Thyroid gland (tissue), 4 donors: ENCODE data around the gene ZBED4.

ENCODE experiments used
- CTCF ChIP-seq, 6 experiments: fragments of 200-600 bp in 3 of 6; fragments of 450-650 bp in 3 of 6; sonication (generic) in 3 of 6; IDR thresholded peaks; one replicate each; pipeline ENCODE4 v1.5.1; 2016 to 2019; ENCODE audit warnings: antibody characterized with exemption in 6 of 6, mild to moderate bottlenecking in 2 of 6, inconsistent platforms in 1 of 6, moderate library complexity in 1 of 6
- POLR2A ChIP-seq, 2 donors: fragments of 450-650 bp; IDR thresholded peaks; one replicate each; pipeline ENCODE4 v1.6.1; 2017; ENCODE audit warnings: antibody characterized with exemption in 2 of 2, mild to moderate bottlenecking in 2 of 2, moderate library complexity in 1 of 2

DNA sequence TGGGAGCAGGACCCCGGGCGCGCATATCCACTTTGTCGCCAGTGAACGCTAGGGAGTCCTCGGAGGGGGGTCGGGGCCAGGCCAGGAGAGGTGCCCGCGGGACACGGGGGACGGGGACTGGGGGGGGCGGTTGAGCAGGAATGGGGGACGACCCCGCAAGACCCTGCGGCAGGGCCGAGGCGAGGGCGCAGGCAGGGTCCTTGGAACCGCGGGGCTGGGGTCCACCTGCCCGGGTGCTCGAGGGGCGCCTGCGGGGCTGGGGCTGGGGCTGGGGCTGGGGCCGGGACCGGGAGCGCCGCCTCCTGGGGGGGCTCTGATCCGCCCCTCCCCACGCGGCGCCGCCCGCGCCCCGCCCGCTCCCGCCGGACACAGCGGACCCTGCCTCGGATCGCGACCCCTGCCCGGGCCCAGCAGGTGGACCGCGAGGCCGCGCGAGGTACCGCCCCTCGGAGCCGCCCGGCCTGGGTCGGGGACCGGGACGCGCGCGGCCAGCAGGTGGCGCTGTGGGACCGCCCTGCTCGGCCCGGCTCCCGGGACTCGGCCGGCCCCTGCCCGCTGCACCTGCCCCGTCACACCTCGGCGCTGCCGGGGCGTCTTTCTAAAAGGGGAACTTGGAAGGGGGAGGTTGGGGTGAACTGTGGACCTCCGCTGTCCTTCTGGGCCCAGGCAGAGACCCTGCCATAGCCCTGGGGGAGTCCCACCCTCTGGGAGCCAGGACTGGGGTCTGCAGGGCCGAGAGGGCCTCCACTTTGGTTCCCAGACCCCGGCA lies 75.8 kb downstream of the ZBED4 start:
- TF ChIP-seq POLR2A (IDR thresholded peaks at IDR 0.05) (no peak), CTCF (IDR thresholded peaks at IDR 0.05) (peak in 5 of 6 experiments; percentile 15 to 97 (median 95))
